ENCODE data around the gene UPK2. TPM values are rescaled to one million over a fixed set of nuclear protein-coding genes. Genes with fewer than 3 reads are reported as not detected.

Gene UPK2
- total and polyA plus RNA-seq, 5 experiments from 2014 or later: 0.22 to 0.52 TPM; not detected in 3

DNA sequence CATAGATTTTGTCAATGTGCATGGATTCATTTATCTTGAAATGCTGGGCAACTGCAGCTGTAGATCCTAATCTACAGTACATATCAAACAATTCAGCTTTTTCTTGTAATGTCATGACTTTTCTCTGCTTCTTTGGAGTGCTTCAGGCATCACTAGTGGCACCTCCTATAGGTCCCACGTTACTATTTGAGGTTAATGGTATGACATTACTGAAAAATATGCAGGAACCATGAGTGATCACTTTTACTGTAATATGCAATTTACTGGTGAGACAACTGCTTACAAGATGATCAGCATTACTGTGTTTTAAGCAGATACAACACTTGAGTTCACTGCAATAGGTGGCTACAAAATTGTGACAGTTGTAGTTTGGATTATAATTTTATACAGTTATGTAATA, 44.8 kb downstream of the UPK2 start:
- POLR2A ChIA-PET: interaction anchor here (1.1 kb wide), 1 partner anchor 17 kb away, joined by 7 read pairs; the partner anchor contains the start of genes RPS25 and TRAPPC4
- H3K36me3 Mint-ChIP-seq: peaks cover 0 to 66% (median 9%) of the 10 kb centered on the region in 3 donors
- ATAC-seq (no peak), DNase-seq (no peak)
- no peaks in the 10 kb centered on the region for H3K9me3 Mint-ChIP-seq
- no peaks in the 10 kb centered on the region for H3K27me3 Mint-ChIP-seq
- H3K4me1 Mint-ChIP-seq: peaks cover 11 to 49% (median 45%) of the 10 kb centered on the region in 4 donors
- H3K27ac Mint-ChIP-seq: peak overlapping the region in 2 of 10 donors; percentile 22 to 44
- peak overlapping the region in 4 of 10 donors; percentile 9 to 54 (median 50) for H3K4me3 Mint-ChIP-seq

DNA sequence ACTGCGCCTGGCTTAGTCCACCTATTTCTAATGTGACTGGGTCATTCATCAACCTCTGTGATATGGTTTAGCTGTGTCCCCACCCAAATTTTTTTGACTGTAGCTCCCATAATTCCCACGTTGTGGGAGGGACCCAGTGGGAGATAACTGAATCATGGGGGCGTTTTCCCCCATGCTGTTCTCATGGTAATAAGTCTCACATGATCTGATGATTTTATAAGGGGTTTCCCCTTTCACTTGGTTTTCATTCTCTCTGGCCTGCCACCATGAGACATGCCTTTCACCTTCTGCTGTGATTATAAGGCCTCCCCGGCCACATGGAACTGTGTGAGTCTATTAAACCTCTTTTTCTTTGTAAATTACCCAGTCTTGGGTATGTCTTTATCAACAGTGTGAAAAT, 50.6 kb downstream of the UPK2 start:
- Mint-ChIP-seq H3K4me1 (peaks cover 0 to 4% (median 2%) of the 10 kb centered on the region in 4 donors), H3K9me3 (no peaks in the 10 kb centered on the region), H3K4me3 (no peak overlapping the region), H3K27me3 (no peaks in the 10 kb centered on the region), H3K27ac (peak overlapping the region in 1 of 10 donors; percentile 22), H3K36me3 (peaks cover 0 to 86% (median 7%) of the 10 kb centered on the region in 3 donors)
- ATAC-seq (no peak), DNase-seq (no peak)
- POLR2A ChIA-PET: no interaction called here

Small RNAs within 50 kb of the gene (microRNA-seq; reads per million reads assigned to microRNA genes)
- gene MIR4492 (ENCODE audit: borderline microRNAs expressed): not detected

Other genes with a start within 250 kb of the UPK2 start
- 100 to 1,000 TPM; 334 to 340 TPM for gene DDX6, start 165.1 kb upstream of the UPK2 start, total RNA-seq
- gene DDX6, start 165.1 kb upstream of the UPK2 start, polyA plus RNA-seq: 100 to 1,000 TPM in 2 of 3 donors, 10 to 100 TPM in 1; 82.7 to 107 (median 106) TPM
- 1 to 10 TPM; 3.2 to 3.5 TPM for gene CXCR5, start 72.4 kb upstream of the UPK2 start, total RNA-seq
- under 1 TPM; 0.17 to 0.63 (median 0.29) TPM for gene CXCR5, start 72.4 kb upstream of the UPK2 start, polyA plus RNA-seq
- gene BCL9L, start 30.4 kb upstream of the UPK2 start, total RNA-seq: 100 to 1,000 TPM; 283 TPM
- gene BCL9L, start 30.4 kb upstream of the UPK2 start, polyA plus RNA-seq: 1 to 10 TPM; 3.1 to 8.7 (median 4.3) TPM
- not detected for gene FOXR1, start 15.5 kb downstream of the UPK2 start, total RNA-seq
- not detected for gene FOXR1, start 15.5 kb downstream of the UPK2 start, polyA plus RNA-seq
- 100 to 1,000 TPM; 141 to 144 TPM for gene CENATAC, start 41.8 kb downstream of the UPK2 start, total RNA-seq
- gene CENATAC, start 41.8 kb downstream of the UPK2 start, polyA plus RNA-seq: 1 to 10 TPM; 6.1 to 9.1 (median 8.7) TPM
- gene RPS25, start 62.0 kb downstream of the UPK2 start, total RNA-seq: 1,000 to 10,000 TPM; 2,469 to 2,482 TPM
- 1,000 to 10,000 TPM; 5,252 to 6,742 (median 6,279) TPM for gene RPS25, start 62.0 kb downstream of the UPK2 start, polyA plus RNA-seq
- gene TRAPPC4, start 62.5 kb downstream of the UPK2 start, total RNA-seq: 100 to 1,000 TPM; 100 to 109 TPM
- 10 to 100 TPM; 73.0 to 97.6 (median 86.1) TPM for gene TRAPPC4, start 62.5 kb downstream of the UPK2 start, polyA plus RNA-seq
- 10 to 100 TPM; 15.3 to 17.1 TPM for gene SLC37A4, start 74.6 kb downstream of the UPK2 start, total RNA-seq
- 10 to 100 TPM in 2 of 3 donors, 1 to 10 TPM in 1; 9.7 to 12.8 (median 12.1) TPM for gene SLC37A4, start 74.6 kb downstream of the UPK2 start, polyA plus RNA-seq
- gene HYOU1, start 100.9 kb downstream of the UPK2 start, total RNA-seq: 10 to 100 TPM; 65.1 to 69.6 TPM
- gene HYOU1, start 100.9 kb downstream of the UPK2 start, polyA plus RNA-seq: 10 to 100 TPM; 14.1 to 17.1 (median 15.8) TPM
- 10 to 100 TPM; 63.3 to 68.0 TPM for gene VPS11, start 111.5 kb downstream of the UPK2 start, total RNA-seq
- gene VPS11, start 111.5 kb downstream of the UPK2 start, polyA plus RNA-seq: 10 to 100 TPM; 43.2 to 58.4 (median 44.8) TPM
- 1 to 10 TPM; 6.9 to 8.0 TPM for gene HMBS, start 128.6 kb downstream of the UPK2 start, total RNA-seq
- 10 to 100 TPM; 20.0 to 32.7 (median 24.3) TPM for gene HMBS, start 128.6 kb downstream of the UPK2 start, polyA plus RNA-seq
- 10 to 100 TPM; 29.0 to 37.5 TPM for gene DPAGT1, start 145.6 kb downstream of the UPK2 start, total RNA-seq
- 10 to 100 TPM; 28.7 to 30.8 (median 29.0) TPM for gene DPAGT1, start 145.6 kb downstream of the UPK2 start, polyA plus RNA-seq
- gene C2CD2L, start 151.0 kb downstream of the UPK2 start, total RNA-seq: 10 to 100 TPM; 27.0 to 27.8 TPM
- gene C2CD2L, start 151.0 kb downstream of the UPK2 start, polyA plus RNA-seq: 1 to 10 TPM; 3.4 to 10.0 (median 4.0) TPM
- gene HINFP, start 165.3 kb downstream of the UPK2 start, total RNA-seq: 10 to 100 TPM; 66.0 to 68.6 TPM
- 10 to 100 TPM in 1 of 3 donors, 1 to 10 TPM in 2; 7.3 to 24.9 (median 7.5) TPM for gene HINFP, start 165.3 kb downstream of the UPK2 start, polyA plus RNA-seq
- gene ABCG4, start 192.8 kb downstream of the UPK2 start, total RNA-seq: not detected
- gene ABCG4, start 192.8 kb downstream of the UPK2 start, polyA plus RNA-seq: not detected
- gene NLRX1, start 212.4 kb downstream of the UPK2 start, total RNA-seq: 10 to 100 TPM; 10.3 to 10.5 TPM
- gene NLRX1, start 212.4 kb downstream of the UPK2 start, polyA plus RNA-seq: 10 to 100 TPM in 1 of 3 donors, 1 to 10 TPM in 2; 4.0 to 10.9 (median 7.1) TPM
- under 1 TPM; 0.42 to 0.55 TPM for gene NHERF4, start 229.2 kb downstream of the UPK2 start, total RNA-seq
- gene NHERF4, start 229.2 kb downstream of the UPK2 start, polyA plus RNA-seq: not detected

Measured in naive thymus-derived CD8-positive, alpha-beta T cell (primary cell).